Measurements from ENCODE around the gene RALGPS1. TPM values are rescaled to one million over a fixed set of nuclear protein-coding genes. Genes with fewer than 3 reads are reported as not detected.

The RALGPS1 gene
- total RNA-seq, 1 experiment from 2014 or later, result 28.5 TPM

GRCh38 chr9:126973651-126974529, 59.3 kb downstream of the RALGPS1 start:
- Mint-ChIP-seq H3K27ac (no peak overlapping the region), H3K36me3 (0 out of 2 replicates have a peak, but pooled peaks cover 5% of the 10 kb centered on the region), H3K4me1 (peaks cover 3% of the 10 kb centered on the region; the same call in 1 of the 2 replicates), H3K27me3 (ENCODE audit: low read depth) (no peaks in the 10 kb centered on the region), H3K9me3 (no peaks in the 10 kb centered on the region), H3K4me3 (no peak overlapping the region)
- no peak for ATAC-seq
- CTCF ChIA-PET, result interaction anchor here (0.7 to 1.0 kb wide), 3 partner anchors 8 to 225 kb away, joined by 3 read pairs; no protein-coding TSS in a partner anchor
- POLR2A ChIA-PET, result no interaction called here
- TF ChIP-seq NR3C1 (CRISPR knock-in tag; conservative IDR thresholded peaks at IDR 0.05; ENCODE audit: low read depth), result no peak
- TF ChIP-seq USF2 (CRISPR knock-in tag; IDR thresholded peaks at IDR 0.05), result no peak
- no peak for TF ChIP-seq ZNF219 (CRISPR knock-in tag; IDR thresholded peaks at IDR 0.05; ENCODE audit: borderline replicate concordance)
- no peak for TF ChIP-seq ARID4B (CRISPR knock-in tag; IDR thresholded peaks at IDR 0.05; ENCODE audit: borderline replicate concordance)
- TF ChIP-seq ZNF232 (CRISPR knock-in tag; IDR thresholded peaks at IDR 0.05), result no peak
- no peak for TF ChIP-seq IRF1 (CRISPR knock-in tag; IDR thresholded peaks at IDR 0.05)
- TF ChIP-seq SP1 (CRISPR knock-in tag; conservative IDR thresholded peaks at IDR 0.05), result no peak
- no peak for TF ChIP-seq MYBL2 (CRISPR knock-in tag; IDR thresholded peaks at IDR 0.05)
- TF ChIP-seq ZBTB21 (CRISPR knock-in tag; IDR thresholded peaks at IDR 0.05; ENCODE audit: borderline replicate concordance), result no peak
- DNase-seq (ENCODE audit: low spot score), result no peak

- CTCF ChIA-PET, result interaction anchor here (0.7 to 1.0 kb wide), 3 partner anchors 9 to 224 kb away, joined by 3 read pairs; no protein-coding TSS in a partner anchor
- DNase-seq (ENCODE audit: low spot score), result no peak
These were observed 60.0 kb downstream of the RALGPS1 start for GRCh38 chr9:126974594-126974993.

More at GRCh38 chr9:126974594-126974993, 60.0 kb downstream of the RALGPS1 start:
- ATAC-seq, result no peak
- Mint-ChIP-seq H3K4me1 (peaks cover 3% of the 10 kb centered on the region; the same call in 1 of the 2 replicates), H3K27me3 (ENCODE audit: low read depth) (no peaks in the 10 kb centered on the region), H3K9me3 (no peaks in the 10 kb centered on the region), H3K4me3 (no peak overlapping the region), H3K27ac (no peak overlapping the region), H3K36me3 (0 out of 2 replicates have a peak, but pooled peaks cover 5% of the 10 kb centered on the region)
- POLR2A ChIA-PET, result no interaction called here
- no peak for TF ChIP-seq ZBTB43 (CRISPR knock-in tag; IDR thresholded peaks at IDR 0.05)
